GM12801 (cell line): Measurements from ENCODE around the gene PTH1R.

Source experiments
- CTCF ChIP-seq: IDR thresholded peaks from one replicate; pipeline ENCODE4 v1.5.1; 2011; ENCODE audit warnings: control low read depth; ENCODE audit not compliant: insufficient read length; ENCODE audit errors: extremely low read depth

Gene PTH1R

GRCh38 chr3:46922426-46922825 is 44.9 kb downstream of the PTH1R start:
- no peak for TF ChIP-seq CTCF

GRCh38 chr3:46922871-46923558 is 45.5 kb downstream of the PTH1R start:
- TF ChIP-seq CTCF, result no peak

GRCh38 chr3:46923559-46924350 is 46.2 kb downstream of the PTH1R start:
- no peak for TF ChIP-seq CTCF

GRCh38 chr3:46924921-46925584 is 47.5 kb downstream of the PTH1R start:
- no peak for TF ChIP-seq CTCF

GRCh38 chr3:46925585-46925934 is 48.0 kb downstream of the PTH1R start:
- TF ChIP-seq CTCF, result no peak

GRCh38 chr3:46926039-46926438 is 48.5 kb downstream of the PTH1R start:
- TF ChIP-seq CTCF, result no peak

GRCh38 chr3:46926447-46926846 is 48.9 kb downstream of the PTH1R start:
- no peak for TF ChIP-seq CTCF
